GM18861 (cell line): Measurements from ENCODE around the gene PDK2.

ENCODE experiments used
- ATAC-seq: cut with Tn5 transposase; IDR thresholded peaks from one replicate; pipeline ENCODE4 v1.9.1; 2021; ENCODE audit not compliant: unreplicated experiment

PDK2 gene

DNA sequence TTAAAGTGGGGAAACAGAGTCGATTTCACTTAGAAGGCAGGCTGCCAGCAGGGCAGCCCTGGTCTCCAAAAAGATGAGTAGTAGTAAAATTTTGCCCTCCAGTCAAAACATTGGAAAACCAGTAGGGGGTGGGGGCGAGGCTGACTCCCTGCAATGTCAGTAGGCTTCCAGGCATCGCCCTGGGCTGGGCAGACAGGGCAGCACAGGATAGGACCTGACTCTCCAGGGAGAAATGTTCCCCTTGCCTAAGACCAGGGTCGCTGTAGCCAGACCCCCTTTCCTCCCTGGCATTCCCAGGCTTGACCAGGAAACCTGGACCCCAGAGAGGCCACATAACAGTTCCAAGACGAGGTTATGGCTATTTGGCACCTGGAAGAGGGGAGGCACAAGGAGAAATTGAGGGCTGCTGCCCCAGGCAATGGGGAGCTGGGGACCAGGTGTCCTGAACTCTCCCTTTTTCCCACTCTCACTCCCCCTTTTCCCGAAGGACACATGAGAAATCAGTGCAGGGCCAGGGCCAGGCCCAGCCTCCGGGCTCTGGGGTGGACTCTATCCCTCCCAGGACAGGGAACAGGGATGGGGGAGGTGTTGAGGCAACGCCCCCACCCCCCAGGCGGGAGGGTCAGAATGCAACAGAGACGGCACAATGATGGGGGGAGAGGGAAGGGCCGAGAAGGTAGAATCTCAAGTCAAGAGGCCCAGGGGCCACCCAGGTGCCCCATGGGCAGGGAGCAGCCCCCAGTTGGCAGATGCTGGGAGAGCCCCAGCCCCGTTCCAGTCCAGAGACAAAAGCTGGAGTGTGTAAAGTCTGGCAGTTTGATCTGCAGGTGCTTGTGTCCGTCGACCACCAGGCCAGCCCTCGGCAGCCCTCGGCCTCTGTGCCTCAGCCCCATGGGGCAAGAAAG is 39.3 kb downstream of the PDK2 start:
- no peak for ATAC-seq

DNA sequence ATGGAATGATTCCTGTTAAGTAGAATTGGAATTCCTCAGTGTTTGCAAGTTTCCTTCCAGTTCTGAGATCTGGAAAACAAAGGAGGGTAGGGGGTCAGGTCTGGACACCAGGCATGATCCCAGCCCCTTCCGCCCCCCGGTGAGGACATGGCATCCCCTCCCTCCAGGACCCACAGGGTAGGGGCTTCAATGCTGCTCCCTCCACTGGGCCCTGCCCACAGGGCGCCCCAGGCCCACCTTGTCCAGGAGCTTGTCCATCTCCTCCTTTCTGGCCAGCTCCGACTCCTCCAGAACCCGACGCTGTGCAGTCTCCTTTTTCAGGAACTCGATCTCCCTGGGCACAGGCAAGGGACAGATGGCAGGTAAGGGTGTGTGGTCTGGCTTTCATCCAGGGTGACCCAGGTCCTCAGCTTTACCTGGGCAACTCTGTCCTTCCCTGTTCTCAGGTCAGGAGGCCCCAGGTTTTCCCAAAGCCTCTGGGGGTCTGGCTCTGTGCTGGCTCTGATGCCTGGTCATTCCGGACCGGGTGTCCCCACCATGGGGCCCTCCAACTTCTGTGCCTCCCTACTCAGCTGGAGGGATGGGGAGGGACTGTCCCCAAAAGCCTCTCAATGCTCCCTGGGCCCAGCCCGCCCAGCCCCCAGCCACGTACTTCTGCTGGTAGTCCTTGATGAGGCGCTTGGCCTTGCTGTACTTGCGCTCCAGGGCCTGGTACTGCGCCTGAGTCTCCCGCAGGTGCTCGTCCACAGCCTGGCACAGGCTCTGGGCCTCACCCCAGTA is 40.4 kb downstream of the PDK2 start:
- ATAC-seq = no peak

DNA sequence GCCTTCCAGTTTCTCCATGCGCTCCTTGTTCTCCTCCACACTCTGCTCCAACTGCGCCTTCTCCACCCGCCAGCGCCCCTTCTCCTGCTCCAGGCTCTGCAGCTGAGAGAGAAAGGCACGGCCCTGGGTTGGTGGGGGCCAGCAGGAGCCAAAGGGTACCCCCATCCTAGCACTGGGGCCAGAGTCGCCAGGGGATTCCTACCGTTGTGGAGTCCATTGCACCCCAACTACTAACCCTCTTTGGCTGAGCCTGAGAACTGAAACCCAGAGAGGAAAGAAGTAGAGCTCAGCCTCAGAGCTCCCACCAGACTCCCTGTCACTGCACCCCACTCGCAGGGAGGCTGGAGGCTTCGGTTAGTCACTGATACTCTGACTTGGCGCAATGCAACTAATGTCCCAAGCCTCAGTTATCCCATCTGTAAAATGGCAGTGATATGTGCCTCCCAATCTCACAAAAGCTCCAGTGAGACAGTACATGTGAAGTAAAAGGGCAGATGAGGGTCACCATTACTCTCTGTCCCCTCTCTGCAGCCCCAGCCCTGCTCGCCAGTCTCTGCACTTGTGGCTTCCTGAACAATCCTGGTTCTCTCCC is 41.0 kb downstream of the PDK2 start:
- ATAC-seq = no peak

DNA sequence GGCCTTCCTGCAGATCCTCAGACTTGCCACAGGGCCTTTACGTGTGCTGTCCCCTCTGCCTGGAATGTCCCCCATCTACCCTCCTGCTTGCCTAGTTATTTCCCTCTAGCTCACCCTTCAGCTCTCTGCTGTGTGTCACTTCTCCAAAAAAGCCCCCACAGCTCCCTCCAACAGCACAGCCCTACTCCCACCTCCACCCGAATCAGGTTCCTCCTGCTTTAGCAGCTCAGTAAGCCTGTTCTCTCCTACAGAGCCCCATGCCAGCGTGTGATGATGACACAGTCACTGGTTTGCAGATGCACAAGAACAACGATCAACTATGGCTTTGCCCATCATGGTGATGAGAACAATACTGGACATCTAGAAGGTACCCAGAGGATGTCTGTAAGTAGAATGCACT is 41.9 kb downstream of the PDK2 start:
- no peak for ATAC-seq

DNA sequence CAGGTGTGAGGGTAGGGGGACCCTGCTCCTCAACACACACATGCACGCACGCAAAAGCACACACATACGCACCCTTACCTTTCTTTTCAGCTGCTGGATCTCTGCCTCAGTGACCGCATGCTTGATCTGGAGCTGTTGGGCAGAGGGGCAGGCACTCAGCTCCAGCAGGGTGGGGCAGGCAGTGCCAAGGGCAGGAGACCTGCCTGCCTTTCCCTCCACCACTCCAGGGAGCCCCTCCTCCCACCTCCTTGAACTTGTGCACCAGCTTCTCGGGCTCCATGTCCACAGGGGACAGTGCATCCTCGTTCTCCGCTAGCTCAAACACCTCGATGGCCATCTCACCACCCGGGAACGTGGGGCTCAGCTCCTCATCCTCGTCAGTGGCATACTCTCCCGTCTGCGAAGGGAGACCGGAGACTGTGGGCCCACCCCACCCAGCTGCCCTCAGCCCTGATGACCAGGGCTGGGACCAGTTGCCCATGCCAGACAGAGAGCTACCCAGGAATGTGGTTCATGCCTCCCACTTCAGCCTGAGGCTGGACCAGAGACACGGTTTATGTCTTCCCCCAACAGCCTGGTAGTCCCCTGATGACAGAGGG is 44.1 kb downstream of the PDK2 start:
- ATAC-seq = no peak

DNA sequence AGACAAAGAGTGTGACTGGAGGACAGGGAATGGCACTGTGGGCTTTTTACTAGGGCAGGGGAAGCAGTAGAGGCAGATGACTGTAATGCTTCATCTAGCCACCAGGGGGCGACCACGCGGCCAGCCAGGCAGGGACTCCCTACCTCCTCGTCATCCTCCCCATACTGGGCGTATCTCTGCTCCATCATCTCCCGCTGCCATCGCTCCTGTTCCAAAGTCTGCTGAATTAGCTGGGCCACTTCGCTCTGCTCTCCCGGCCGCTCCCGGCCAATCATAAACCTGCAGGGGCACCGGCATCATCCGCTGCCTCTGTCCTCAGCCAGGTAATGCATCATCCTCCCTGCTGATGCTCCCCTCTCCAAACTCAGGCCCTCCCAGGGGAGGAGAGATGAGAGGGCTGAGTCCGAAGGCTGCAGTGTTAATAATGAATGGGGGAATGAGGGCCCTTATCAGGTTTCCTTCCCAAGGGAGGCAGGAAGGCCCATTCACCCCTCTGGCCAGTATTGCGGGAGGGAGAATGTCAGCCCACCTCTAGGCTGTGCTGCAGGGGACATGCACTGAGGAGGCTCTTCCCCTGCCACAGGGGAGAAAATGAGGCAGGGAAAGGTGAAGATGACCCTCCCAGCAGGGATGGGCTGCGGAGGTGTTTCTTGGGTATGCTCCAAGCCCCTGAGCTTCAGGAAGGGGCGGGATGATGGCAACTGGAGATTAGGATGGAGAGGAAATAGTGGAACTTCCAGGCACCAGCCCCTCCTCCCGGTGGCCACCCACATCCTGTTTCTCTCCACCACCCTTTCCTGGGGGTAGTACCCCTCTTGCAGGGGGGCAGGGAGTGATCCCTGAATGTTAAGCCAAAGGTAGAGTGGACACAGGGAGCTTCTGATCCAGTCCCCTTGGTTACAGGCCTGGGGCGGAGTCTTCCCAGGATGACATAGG is 45.1 kb downstream of the PDK2 start:
- ATAC-seq = no peak

DNA sequence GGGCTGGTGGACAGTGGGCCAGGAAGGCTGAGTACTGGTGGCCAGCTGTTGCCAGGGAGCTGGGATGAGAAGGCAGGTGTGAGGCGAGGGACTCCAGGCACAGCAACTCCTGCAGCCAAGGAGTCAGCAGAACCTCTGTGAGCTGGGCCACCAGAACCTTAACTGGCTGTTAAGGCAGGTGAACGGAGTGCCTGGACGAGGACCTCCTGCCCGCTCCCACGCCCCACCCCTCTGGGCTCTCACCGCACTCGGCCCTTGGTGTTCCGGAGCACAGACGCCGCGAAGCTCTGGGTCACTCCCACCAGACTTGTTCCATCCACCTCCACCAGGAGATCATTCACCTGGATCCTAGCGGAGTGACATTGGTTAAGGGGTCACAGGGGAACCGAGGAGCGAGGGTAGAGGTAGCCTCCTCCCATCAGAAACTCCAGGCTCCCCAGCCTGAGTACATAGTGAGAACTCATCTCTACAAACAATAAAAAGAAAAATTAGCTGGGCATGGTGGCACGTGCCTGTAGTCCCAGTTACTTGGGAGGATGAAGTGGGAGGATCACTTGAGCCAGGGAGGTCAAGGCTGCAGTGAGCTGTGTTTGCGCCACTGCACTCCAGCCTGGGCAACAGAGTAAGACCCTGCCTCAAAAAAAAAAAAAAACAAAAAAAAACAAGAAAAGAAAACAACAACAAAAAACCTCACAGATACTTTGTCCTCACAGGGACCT is 46.0 kb downstream of the PDK2 start:
- ATAC-seq = no peak

DNA sequence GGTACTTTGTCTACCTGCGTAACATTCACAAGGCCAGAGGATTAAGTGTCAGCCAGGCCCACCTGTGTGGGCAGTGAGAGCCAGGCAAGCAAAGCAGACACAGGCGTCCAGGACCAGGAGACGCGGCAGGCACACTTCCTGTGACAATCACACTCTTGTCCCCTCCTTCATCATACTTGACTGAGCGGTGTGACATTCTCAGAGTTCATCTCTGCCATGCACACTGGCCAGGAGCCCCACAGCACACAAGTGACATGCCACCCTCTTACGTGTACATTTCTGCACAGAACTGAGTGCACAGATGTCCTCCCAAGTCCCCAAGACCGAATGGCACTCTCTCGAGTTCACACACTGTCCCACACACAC is 46.6 kb downstream of the PDK2 start:
- ATAC-seq = no peak

DNA sequence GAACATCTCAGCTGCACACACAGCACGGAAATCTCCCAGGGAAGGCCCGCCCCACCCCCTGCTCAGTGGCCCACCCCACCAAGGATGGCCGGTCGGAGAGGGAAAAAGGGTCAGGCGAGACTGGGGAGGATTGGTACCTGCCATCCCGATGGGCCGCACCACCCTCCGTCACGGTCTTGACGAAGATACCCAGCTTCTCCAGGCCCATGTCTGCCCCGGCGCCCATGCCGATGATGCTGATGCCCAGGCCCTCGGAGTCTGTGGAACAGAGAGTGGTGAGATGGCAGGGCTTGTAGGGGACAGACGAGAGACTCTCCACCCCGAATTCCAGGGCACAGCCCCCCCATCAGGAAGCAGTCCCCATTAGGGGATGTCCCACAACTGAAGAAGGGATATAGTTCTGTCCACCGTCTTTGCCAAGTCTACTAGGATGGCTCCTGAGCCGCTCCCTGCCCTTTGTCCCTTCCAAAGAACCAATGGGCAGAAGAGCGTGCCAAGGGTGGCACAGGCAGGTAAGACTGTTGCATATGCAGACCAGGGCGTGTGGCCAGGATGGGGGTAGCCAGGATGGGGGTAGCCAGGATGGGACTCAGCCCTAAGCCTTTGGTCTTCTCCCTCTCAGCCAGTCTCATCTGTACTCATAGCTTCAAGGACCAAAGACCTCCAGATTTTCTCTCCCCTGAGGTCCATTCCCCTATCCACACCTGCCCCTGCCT is 48.5 kb downstream of the PDK2 start:
- no peak for ATAC-seq

DNA sequence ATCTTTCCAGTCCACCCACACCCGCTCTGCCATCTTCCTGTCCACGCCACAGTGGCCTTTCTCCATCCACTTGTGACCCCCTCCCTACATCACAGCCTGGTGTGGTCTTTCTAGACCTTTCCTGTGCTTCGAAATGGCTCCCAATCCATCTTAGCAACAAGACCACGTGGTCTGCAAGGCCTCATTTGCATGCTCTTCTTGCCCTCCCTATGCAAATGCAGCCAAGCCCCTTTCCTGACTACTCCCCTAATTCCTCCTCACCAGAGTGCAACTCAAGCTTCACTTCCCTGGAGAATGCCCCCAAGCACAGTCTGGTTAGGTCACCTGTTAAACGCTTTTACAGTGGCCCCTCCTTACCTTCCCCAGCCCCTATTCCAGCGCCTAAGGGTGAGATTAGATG is 49.2 kb downstream of the PDK2 start:
- no peak for ATAC-seq

DNA sequence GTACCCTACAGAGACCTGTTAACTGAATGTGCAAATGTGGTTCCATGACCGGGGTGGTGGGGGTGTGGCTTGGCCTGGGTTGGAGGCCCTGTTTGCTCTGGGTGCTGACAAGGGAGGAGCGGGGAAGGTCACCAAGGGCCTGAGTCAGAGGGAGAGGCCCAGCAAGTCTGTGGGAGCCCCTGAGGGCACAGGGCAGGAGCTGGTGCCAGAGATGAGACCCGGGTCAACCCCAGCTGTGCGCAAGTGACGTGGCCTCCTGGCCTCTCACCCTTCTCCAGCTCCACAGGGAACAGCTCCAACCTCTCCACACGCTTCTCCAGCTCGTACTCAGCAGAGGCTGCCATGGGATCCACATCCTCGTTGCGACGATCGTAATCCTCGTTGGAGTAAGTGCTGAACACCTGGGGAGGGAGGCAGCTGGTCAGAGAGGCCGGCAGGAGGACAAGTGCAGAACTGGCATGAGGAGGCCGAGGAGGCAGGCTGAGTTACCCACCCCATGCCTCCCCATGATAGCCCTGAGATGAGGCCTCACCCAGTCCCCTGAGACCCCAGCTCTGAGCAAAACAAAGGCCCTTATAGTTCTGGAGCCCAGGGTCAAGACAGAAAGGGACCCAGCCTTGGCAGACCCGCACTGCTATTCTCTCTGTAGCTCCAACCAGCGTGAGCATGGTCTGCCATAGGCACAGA is 49.8 kb downstream of the PDK2 start:
- no peak for ATAC-seq

DNA sequence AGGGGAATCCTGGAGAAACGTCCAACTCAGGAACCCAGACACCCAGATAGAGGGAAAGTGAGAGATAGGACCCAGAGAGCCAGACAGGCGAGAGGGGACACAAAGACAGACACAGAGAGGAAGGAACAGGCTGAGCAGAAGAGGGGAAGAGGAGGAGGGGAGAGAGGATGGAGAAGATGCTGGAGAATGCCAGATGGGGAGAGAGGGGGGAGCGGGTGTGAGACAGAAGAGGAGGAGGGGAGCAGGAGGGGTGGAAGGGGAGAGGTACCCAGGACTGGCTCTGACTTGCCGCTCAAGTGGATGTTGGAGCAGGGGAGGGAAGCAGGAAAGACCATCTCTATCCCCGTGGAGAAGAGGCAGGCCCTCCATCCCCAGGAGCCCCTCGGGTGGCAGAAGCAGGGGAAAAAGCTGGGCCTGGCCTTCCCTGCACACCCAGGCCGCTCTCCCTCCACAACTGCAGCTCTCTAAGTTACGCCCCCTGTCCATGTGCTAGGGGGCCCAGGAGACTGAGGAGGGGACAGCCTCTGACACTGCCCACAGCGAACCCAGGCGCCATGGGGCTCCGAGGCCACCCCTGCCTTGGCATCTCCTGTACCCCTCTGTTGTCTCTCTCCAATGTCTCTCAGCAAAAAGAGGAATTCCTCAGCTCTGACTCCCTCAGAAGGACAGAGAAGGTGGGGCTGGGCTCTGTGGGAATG is 50.5 kb downstream of the PDK2 start:
- ATAC-seq = no peak

DNA sequence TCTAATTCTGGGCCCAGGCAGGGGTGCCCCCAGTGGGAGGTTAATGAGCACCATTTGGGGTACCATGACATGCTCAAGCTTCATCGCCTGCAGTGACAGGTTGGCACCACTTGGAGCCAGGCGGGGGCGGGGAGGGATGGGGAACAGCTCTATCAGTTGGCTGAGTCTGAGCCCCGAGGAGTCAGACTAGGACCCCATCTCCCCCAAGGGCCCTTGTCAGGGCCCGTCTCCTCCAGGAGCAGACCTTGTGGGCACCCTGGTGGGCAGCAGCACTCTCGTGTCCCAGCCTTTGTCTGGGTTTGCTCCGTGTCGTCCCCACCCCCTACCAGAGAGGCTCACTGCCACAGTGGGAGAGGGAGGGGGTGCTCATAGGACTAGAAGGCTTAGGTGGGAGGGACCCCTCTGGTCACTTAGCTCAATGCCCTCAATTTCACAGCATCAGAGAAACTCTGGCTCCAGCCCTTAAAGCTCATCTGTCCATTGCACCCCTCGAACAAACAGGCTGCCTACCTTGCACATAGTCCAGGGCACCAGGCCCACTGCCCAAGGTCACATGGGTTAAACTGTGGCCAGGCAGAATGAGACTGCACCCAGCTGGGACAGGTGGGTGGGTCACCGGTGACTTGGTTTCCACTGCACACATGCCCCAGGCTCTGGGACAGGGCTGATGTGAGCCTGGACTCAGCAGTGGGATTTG is 51.2 kb downstream of the PDK2 start:
- no peak for ATAC-seq

DNA sequence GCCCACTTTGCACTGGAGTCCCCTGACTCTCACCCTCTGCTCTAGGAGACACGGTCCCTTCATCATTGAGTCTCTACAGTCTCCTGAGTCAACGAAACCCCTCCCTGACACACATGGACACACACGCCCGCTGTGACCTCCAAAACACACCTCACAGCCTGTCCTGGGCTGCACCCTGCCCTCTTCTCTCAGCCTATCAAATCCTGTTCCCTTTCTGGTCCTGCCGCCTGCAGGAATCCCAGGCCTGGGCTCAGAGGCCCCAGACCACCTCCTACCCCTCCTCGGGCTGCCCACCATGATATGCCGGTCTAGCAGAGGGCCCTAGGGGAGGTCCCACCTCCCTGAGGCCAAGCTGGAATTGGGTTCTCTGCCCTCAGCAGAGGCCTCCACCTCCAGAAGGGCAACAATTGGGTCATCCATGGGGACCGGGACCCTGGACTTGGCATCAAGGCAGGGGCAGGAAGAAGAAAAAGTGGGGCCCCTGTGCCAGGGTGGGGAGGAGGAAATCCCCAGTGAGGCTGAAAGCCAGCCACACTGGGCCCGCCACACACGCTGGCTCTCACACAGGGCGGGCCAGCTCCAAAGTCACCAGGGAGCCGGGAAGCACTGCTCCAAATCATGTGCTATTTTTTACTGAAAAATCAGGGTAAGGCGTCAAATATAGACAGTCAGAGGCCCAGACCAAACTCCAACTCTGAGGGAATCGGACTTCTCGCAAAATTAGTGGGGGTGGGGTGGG is 51.9 kb downstream of the PDK2 start:
- no peak for ATAC-seq

DNA sequence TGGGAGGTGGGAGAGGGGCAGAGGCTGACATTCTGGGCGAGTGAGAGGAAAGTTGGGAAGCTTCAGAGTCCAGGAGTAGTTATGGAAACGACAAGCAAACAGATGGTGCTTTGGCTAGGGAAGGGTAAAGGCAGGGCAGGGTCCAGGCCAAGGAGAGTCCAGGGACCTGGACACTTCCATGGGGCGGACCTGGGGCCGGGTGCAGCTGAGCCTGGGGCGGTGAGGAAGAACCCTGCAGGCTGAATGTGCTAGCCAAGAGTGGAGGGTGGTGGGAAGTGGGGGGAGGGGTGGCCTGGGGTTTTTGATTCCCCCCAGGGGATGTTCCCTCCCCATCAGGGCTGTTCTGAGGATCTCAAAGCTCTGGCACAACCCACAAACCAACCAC is 52.7 kb downstream of the PDK2 start:
- no peak for ATAC-seq

DNA sequence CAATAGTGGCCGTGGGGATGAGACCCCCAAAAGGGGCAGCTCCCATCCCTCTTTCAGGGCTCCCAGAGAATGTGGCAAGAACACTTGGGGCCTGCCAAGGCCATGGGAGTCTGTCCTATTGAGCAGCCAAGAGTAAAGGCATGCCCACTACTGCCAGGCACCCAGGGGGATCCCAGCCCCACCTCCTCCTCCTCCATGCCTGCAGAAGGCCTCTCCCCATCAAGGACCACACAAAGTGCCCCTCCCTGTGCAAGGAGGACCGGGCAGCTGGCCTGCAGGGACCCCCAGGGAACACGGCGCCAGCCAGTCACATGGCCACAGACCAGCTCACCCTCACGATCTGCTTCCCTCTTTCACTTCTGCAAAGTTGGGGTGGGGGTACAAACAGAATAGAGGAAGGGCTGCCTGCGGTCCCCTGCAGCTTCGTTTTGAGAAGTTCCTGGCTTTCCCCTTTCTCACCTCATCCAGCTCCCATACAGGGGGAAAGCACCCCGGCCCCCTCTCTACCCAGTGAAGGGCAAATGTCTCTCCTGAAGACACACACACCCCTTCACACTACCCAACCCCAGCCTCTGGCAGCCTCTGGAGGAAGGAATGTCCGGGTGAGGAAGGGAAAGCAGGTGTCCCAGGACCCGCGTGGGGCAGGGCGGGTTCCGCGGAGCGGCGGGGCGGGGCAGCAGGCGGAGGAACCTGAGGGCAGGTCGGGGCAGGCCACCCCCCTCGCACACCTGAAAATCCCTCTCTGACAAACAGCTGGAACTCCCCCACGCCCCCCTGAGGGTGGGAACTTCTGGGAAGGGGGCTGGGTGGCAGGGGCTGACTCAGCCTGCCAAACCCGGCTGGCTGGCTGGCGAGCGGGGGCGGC is 53.3 kb downstream of the PDK2 start:
- ATAC-seq = peak; percentile 23
